SKM-1 treated with dmso at 0.1 percent for 144 hours (cell line): Measurements from ENCODE around the gene GNS.
A peak's percentile ranks its signal among the peaks of the same experiment; 100 is the strongest.

ENCODE experiments used
- DNase-seq: peaks from one replicate; lab custom pipeline; 2025; ENCODE audit not compliant: unreplicated experiment; lab: John Stamatoyannopoulos, UW

Gene GNS

DNA sequence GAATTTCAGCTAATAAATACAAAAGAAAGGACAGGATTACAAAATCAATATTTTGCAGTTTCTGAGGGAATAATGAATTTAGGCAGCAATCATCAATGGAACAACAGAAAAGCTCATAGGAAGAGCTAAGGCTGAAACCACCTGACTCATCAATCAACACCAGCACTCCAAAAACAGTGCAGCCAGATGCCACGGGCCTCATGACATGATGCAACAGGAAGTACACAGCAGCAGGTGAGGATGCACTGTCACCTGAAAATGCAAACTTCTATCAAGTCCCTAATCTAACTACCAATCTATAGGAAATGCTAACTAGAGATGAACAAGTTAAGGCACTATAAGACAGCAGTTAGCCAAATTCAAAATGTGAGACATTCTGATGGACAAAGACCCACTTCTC is 21.7 kb downstream of the GNS start:
- no peak for DNase-seq

DNA sequence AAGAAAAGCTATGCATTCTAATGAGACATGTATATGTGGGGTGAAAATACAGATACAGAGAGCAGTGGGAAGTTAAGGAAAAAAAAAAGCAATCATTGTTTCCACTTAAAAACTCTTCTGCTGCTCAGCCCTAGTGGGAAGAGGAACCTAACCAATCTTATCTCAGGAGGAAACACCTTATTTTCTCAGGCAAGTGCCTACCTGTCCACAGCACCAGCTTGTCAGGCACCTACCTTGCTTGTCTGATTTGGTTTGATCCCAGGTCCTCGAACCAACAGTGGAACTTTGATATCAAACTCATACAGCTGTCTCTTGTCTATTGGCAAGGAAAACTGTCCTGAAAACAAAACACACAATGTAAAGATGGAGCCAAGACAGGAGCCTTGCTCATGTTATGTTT is 22.4 kb downstream of the GNS start:
- DNase-seq = no peak

DNA sequence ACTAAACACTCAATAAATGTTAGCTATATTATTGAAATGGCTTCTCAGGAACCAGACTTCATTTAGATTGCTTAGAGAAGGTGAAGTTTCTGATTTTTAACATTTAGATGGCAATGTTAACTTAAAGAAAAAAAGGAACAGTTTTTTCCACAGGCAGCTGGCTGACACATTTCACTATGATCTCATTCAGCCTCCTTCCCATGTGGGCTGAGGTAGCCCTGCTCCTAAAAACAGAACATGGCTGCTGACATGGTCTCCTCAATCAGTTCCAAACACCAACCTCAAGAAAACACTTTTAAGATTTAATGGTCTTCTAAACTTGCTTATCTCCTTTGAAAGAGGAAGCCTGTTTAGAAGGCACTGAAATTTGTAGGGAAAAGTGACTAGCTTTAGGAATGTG is 23.8 kb downstream of the GNS start:
- DNase-seq = no peak

DNA sequence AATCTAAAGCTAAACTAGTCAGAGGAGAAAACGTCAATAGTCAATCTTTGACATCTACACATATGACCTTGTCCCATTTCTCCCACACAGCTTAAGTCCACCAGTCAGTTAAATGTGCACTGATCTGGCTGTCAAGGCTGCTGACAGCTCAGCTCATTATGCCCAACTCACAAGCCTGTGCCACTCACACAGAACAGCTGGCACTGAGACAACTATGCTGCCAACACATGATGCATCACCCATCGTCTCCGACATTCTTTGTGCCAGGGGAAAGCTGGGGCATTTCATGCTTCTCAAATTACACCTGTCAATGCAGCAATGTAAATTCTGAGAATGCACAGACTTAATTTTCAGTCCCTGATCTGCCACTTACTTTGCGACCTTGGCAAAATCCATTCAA is 25.3 kb downstream of the GNS start:
- no peak for DNase-seq

DNA sequence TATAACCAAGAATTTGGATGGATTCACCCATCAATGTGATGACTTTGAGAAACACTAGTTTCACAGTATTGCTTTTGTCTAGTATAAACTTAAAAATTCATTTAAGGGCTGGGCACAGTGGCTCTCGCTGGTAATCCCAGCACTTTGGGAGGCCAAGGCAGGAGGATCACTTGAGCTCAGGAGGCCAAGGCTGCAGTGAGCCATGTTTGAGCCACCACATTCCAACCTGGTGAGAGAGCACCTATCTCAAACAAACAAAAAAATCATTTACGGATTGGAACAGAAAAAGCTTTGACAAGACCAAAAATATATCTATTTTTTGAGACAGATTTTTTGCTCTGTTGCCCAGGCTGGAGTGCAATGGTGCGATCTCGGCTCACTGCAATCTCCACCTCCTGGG is 27.5 kb downstream of the GNS start:
- no peak for DNase-seq

DNA sequence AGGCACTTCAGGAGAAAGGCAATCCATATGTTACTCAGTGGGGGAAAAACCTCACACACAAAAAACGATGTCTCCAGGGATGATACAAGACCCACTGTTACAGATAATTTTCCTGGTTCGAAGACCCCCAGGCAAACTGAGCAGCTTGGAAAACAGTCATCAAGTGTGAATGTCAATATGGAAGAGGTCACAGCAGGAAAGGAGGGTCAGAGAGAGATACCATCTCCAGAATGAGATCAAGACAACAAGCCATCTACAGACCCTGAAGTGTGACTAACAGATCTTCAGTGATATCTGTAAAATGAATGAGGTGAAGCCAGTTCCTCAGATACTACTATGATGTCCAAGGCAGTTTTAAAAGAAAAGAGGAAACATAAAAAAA is 28.6 kb downstream of the GNS start:
- no peak for DNase-seq

DNA sequence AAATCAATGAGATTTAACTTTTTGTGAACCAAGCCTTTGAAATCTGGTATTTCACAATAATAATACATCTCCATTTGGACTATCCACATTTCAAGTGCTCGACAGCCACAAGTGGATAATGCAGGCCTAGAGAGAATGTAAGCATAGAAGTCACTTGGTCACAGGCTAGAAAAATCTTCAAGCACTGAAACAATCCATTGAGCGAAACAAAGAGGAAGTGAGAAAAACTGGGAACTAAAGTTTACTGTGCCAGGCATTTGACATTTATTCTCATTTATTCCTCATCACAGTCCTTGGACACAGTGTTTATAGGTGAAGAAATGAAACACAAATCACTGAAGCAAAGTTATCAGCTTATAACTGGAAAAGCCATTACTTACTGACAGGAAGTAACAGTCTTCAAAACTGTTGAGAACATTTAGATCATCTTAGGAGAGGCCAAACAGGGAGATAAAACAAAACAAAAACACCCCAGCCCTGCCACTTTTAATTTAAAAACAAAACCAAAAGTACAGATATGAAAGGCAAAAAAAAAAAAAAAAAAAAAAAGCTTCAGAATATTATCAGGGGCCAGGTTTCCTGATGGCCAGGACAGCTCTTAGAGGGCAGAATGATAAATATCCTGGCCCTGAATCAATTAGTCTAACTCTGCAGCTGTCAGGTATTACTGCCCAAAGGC is 29.2 kb downstream of the GNS start:
- DNase-seq = peak; percentile 8

DNA sequence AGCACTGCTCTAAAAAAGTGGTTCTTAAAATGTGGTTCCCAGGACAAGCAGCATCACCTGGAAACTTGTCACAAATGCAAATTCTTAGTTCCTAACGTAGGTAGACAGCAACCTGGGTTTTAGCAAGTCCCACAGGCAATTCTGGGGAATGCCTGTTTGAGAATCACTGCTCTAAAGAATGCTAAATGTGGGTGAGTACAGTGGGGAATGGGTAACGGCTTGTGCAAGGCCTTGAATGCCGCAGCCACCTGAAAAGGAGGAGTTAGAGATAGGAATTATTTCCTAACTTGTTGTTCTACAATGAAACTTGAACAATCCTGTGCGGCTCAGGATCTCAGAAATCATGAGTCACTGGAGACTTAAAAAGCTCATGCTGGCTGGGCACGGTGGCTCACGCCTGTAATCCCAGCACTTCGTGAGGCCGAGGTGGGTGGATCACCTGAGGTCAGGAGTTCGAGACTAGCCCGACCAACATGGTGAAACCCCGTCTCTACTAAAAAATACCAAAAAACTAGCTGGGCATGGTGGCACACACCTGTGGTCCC is 34.9 kb downstream of the GNS start:
- no peak for DNase-seq

DNA sequence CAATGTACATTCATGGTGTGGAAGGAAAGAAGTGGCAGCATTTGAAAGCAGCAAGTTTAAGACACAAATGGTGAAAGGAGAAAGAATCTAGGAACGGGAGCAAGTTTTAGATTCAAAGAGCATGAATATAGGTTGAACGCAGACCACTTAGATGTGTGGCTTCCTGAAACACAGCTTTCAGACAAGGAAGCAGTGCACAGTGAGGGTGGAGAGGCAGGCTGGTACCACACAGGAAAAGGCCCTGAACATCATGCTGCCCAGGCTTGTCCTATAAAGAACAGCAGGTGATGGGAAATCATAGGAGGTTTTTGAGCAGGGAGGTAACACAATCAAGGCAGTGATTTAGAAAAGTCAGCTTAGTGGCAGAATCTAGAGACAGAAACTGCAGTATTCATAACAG is 35.6 kb downstream of the GNS start:
- DNase-seq = no peak

DNA sequence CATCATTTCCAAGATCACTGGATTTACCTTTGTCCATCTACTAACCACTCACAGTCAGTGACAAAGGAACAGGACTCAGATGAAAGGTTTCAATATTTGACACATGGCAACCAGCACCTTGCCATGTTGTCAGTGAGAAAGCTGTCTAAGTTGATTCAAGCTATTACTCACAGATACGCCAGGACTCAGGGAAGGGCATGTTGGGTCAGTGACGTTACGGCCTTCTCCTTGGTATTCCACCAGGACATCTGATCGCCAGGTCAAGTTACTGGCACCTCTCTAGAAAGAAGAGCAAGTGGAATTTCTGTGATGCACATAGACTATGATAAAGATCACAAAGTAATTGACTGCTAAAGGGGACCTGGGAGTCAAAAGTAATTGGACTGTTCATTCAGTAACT is 36.4 kb downstream of the GNS start:
- DNase-seq = no peak

DNA sequence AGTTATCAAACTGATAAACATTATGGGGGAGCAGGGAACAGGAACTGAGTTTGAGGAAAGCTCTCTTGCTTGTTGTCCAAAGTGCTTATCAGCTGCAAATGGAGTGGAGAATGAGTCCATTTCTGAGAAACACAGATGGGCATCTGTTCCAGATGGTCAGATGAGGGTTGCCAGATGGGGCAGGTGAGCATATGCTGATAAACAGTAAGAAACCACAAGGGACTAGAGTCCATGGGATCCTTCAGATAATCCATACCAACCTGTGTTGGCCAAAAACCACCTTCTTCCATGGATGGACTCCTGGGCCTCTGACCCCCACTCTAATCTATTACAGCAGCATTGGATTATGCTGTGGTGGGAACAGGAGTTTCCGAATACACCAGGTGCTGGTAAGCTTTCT is 38.3 kb downstream of the GNS start:
- no peak for DNase-seq

DNA sequence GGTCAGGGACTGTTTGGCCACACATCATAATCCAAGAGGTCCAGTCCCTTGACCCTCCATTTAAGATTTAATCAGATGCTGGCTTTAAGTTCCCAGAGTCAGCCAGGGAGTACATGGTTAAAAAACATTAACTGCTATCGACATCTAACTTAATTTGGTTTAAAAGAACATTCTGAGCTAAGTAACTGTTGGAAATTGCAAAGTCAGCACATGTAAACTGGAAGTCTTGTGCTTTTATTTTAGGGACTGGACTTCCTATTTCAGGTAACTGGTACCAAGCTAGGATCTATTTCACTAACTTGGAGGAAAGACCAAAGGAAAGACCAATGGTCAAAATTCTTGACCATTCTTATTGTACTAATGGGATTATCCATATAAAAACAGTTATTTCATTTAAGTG is 40.6 kb downstream of the GNS start:
- no peak for DNase-seq

DNA sequence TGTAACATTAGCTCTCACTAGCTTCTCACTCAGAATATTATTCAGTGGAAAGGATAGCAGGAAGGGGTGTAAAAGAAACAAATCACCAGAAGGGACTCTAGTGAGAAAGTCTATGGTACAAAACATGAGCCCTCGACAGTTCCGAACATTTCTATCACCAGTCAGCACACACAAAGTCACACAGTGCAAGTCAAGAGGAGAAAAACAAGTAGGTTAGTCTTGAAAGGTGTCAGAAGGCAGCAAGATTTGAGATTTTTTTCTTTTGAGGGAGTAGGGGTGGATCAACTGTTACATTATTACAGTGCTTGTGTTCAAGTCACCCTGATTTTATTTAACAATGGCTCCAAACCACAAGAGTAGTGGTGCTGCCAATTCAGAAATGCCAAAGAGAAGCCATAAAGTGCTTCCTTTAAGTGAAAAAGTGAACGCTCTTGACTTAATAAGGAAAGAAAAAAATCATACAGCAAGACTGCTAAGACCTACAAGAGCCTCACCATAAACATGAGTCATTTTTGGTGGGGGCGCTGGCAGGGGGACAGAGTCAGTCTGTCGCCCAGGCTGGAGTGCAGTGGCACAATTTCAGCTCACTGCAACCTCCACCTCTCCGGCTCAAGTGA is 42.3 kb downstream of the GNS start:
- DNase-seq = no peak

DNA sequence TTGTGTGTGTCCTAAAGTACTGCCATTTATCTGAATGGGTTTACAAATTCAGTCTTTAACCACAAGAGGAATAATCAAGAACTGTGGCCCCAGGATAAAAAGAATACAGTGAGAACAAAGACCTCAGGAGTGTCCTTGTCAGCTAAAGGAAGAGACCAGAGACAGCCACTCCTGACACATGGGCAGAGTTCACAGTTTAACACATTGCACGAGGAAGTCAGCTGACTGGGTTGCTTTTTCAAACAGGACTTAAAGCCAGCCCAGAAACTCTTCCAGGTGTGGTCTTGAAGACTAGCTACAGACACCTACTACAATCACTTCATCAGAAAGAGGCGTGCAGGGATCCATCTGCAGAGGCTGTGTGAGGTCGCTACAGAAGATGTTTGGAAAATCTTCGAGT is 42.8 kb downstream of the GNS start:
- no peak for DNase-seq

DNA sequence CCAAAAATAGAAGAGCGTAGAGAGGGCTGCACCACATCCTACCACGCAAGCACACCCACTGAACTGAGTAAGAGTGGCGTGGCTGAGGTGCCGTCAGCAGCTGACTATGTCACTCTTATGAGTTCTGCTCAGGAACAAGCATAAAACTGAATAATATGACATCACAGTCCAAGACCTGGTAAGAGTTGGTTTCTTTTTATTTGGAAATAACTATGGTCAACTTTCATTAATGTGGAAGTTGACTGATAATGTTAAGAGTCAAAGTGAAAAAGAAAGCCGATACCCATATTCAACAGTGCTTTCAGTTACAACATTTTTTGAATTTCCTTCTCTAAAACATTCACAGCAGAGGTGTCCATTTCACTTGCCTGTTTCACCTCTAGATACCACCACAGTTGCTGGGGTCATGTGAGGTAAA is 44.6 kb downstream of the GNS start:
- DNase-seq = no peak

DNA sequence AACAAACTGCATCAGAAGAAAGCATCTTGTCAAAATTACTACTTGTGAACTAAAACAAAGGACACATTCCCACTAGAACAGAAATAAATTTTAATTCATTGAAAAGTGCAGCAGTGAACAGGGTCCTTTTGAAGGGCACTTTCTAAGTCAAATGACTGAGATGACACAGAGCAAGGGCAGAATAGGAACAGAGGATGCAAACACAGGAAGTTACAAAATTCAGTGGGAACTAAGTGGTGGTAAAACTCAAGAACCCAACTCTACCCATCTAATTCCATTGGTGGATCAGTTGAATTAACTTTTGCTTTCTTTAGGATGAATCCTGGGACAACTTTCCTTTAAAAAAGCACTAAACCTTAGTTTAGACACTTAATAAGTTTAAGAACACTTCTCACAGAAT is 45.8 kb downstream of the GNS start:
- DNase-seq = peak; percentile 2

DNA sequence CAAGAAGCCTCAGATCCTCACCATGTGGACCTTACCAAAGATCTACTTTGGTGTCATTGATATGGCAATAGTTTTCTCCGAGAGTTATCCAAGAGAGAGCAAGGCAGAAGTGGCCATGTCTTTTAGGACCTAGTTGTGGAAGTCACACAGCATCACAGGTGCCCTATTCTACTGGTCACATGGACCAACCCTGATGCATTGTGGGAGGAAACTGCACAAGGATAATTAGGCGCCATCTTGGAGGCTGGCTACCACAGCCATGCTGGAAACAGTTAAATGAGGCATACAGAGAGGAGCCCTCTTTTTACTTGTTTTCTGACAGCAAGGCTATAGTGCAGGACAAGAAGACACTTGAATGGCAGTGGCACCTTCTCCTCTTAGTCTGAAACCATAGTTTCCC is 49.8 kb downstream of the GNS start:
- no peak for DNase-seq

DNA sequence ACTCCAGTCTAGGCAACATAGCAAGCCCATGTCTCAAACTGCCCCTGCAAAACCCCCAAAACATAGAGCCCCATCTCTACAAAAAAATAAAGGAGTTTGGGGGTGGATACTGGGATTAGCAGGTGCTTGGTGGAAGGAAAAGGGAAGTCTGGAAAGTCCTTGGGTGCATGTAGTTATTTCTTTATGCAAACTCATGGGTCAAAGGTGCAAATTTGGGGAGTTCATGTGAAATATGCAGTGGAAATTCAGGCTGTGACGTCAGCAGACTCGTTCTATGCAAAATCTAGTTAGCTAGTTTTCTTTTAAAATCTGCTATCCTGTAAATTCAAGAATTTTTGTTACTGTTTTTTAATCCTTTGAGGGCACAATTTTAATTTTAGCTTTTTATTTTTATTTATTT is 51.3 kb downstream of the GNS start:
- no peak for DNase-seq

DNA sequence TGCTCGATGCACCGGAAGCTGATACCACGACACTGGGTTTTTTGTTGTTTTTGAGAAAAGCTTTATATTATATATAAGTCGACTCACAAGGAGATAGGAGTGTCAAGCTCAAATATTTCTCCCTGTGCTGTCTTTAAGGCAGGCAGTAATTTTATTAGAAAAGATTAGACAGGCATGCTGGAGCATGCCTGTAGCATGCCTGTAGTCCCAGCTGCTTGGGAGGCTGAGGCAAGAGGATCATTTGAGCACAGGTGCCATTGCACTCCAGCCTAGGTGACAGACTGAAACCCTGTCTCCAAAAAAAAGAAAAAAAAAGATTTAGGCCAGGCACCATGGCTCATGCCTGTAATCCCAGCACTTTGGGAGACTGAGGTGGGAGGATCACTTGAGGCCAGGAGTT is 51.8 kb downstream of the GNS start:
- DNase-seq = no peak

DNA sequence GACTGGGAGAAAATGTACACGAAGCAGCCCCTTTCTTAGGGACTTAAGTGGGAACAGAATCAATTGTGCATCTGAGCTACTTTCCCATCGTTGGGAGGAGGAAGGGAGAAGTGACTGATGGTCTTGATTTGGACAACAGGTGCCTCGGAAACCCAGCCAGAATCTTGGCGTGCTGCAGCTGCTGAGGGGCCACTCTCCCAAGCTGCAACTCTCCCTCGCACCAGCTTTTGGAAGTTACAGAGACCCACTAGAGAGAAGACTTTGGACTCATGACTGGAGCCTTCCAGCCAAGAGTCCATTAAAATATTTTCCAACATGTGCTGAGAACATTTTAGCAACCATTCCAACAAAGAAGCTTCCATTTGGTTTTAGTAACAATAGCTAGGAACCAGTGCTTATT is 52.3 kb downstream of the GNS start:
- no peak for DNase-seq

DNA sequence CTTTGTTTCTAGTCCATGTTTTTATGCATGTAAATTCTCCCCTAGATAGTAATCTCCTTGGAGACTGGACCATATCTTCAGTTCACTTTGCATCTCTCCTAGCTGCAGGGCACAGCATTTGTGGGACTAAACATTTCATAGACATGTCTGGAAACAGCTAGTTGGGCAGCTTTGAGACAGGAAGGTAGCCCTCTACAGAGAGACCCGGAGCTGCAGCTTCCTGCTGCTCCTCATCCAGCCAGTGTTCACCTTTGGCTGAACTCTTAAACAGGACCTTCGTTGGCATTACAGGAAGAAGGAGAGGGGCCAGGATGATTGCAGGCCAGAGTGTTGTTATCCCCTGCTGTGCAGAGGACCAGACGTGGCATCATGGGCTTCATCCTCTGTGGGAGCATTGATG is 52.9 kb downstream of the GNS start:
- no peak for DNase-seq

DNA sequence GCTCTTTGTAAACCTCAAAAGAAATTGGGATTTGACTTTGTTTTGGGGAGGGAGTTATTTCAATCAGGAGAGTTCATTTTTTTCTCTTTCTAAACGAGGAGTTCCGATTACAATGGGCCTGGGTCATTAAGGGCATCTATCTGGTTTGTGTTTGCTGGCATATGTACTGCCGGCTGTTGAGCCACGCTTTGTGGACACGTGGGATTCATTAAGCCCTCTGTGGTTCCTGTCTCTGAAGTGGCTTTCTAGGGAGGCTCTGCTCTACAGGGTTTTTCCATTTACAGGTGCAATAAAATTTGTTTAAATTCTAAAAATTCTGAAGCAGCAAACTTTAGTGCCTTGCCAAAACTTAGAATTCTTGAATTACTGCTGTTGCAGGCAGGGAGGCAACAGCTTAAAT is 57.9 kb downstream of the GNS start:
- no peak for DNase-seq

DNA sequence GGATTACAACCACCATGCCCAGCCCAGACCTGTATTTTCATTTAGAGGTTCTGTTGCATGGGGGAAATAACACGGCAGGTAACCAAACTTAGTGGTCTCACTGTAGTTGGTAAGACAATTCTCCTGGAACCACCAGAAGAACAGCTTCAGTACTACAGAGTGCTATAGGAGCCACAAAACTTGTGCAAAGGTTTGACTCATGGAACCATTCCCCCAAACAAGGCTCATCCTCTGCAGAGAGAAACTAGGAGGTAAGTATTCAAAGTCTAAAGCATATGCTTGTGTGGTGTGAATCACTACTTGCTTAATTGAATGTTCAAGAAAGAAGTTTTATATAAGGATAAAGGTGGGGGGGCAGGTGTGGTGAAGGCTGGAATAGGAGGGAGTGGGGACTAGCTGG is 58.7 kb downstream of the GNS start:
- no peak for DNase-seq
